WTC11 (cell line): Measurements from ENCODE around the gene HHAT. TPM values are rescaled to one million over a fixed set of nuclear protein-coding genes. Genes with fewer than 3 reads are reported as not detected.

Experiments used
- ATAC-seq: fragments of 200-7000 bp; cut with Tn5 transposase; 2 replicates; pipeline ENCODE4 v1.10.0; 2021; ENCODE audit warnings: mild to moderate bottlenecking, moderate library complexity
- CTCF ChIA-PET: fragments of 300-600 bp; sonication (Branson Sonifier 250); formaldehyde crosslinking; loops from one replicate; lab custom pipeline; 2021; ENCODE audit warnings: antibody characterized with exemption; lab: Charles Lee
- POLR2A ChIA-PET: fragments of 350-600 bp; sonication (Branson Sonifier 250); formaldehyde crosslinking; loops from one replicate; lab custom pipeline; 2021; ENCODE audit warnings: antibody characterized with exemption; lab: Charles Lee
- DNase-seq: peaks from one replicate; pipeline ENCODE4 v3.0.0; 2021; ENCODE audit warnings: low spot score
- H3K27ac Mint-ChIP-seq: 2 replicates; pipeline ENCODE4 v1.8.0; 2021; ENCODE audit warnings: mixed read lengths
- H3K27me3 Mint-ChIP-seq: 2 replicates; pipeline ENCODE4 v1.8.0; 2021; ENCODE audit warnings: low read depth, mild to moderate bottlenecking, moderate library complexity, mixed read lengths
- H3K36me3 Mint-ChIP-seq: 2 replicates; pipeline ENCODE4 v1.8.0; 2021; ENCODE audit warnings: mixed read lengths
- H3K4me1 Mint-ChIP-seq: 2 replicates; pipeline ENCODE4 v1.8.0; 2022; ENCODE audit warnings: mixed read lengths
- H3K4me3 Mint-ChIP-seq: 2 replicates; pipeline ENCODE4 v1.8.0; 2021; ENCODE audit warnings: mild to moderate bottlenecking, moderate library complexity, mixed read lengths
- H3K9me3 Mint-ChIP-seq: 2 replicates; pipeline ENCODE4 v1.8.0; 2021; ENCODE audit warnings: mixed read lengths
- CBFB ChIP-seq: sonication (generic); formaldehyde crosslinking; IDR thresholded peaks from 2 replicates; pipeline ENCODE4 v1.8.1; 2022; ENCODE audit warnings: mild to moderate bottlenecking, low read depth, missing genetic modification reagents
- CREB1 ChIP-seq: sonication (generic); formaldehyde crosslinking; IDR thresholded peaks from 2 replicates; pipeline ENCODE4 v1.8.0; 2023; ENCODE audit warnings: mild to moderate bottlenecking, missing genetic modification reagents
- ESRRA ChIP-seq: sonication (generic); formaldehyde crosslinking; IDR thresholded peaks from 2 replicates; pipeline ENCODE4 v1.8.1; 2022; ENCODE audit warnings: mild to moderate bottlenecking, missing genetic modification reagents, borderline replicate concordance
- IRF2 ChIP-seq: sonication (generic); formaldehyde crosslinking; IDR thresholded peaks from 2 replicates; pipeline ENCODE4 v1.8.0; 2022; ENCODE audit warnings: low read depth, missing genetic modification reagents, borderline replicate concordance
- JUN ChIP-seq: sonication (generic); formaldehyde crosslinking; IDR thresholded peaks from 2 replicates; pipeline ENCODE4 v1.8.0; 2023; ENCODE audit warnings: mild to moderate bottlenecking, missing genetic modification reagents
- KAT7 ChIP-seq: sonication (generic); formaldehyde crosslinking; IDR thresholded peaks from 2 replicates; pipeline ENCODE4 v1.8.1; 2023; ENCODE audit warnings: missing genetic modification reagents, mild to moderate bottlenecking, borderline replicate concordance
- NFATC4 ChIP-seq: fragments of 250-450 bp; sonication (Bioruptor Pico); IDR thresholded peaks from 2 replicates; pipeline ENCODE4 v1.9.0; 2021; ENCODE audit warnings: mild to moderate bottlenecking
- ZNF232 ChIP-seq: sonication (generic); formaldehyde crosslinking; IDR thresholded peaks from 2 replicates; pipeline ENCODE4 v1.8.0; 2022; ENCODE audit warnings: mild to moderate bottlenecking, missing genetic modification reagents
- ZNF263 ChIP-seq: sonication (generic); formaldehyde crosslinking; IDR thresholded peaks from 2 replicates; pipeline ENCODE4 v1.8.1; 2022; ENCODE audit warnings: low read depth, mild to moderate bottlenecking, moderate library complexity, missing genetic modification reagents
- ZNF671 ChIP-seq: fragments of 250-450 bp; sonication (Bioruptor Pico); IDR thresholded peaks from 2 replicates; pipeline ENCODE4 v1.8.0; 2021; ENCODE audit warnings: mild to moderate bottlenecking
- total RNA-seq: library from RNA; stranded (reverse); gene quantifications from 3 replicates; pipeline ENCODE4 v1.2.3, GENCODE V29; 2021
- TF ChIP-seq, protein P1 (sequence below): fragments of 250-450 bp; sonication (Bioruptor Pico); IDR thresholded peaks from 2 replicates; pipeline ENCODE4 v1.9.0; 2021; ENCODE audit warnings: mild to moderate bottlenecking
- TF ChIP-seq, protein P2 (sequence below): sonication (generic); formaldehyde crosslinking; IDR thresholded peaks from 2 replicates; pipeline ENCODE4 v1.8.1; 2023; ENCODE audit warnings: mild to moderate bottlenecking, missing genetic modification reagents, moderate library complexity
- TF ChIP-seq, protein P3 (sequence below): sonication (generic); formaldehyde crosslinking; IDR thresholded peaks from 2 replicates; pipeline ENCODE4 v1.8.1; 2022; ENCODE audit warnings: mild to moderate bottlenecking, moderate library complexity, missing genetic modification reagents
- TF ChIP-seq, protein P4 (sequence below): sonication (generic); formaldehyde crosslinking; IDR thresholded peaks from 2 replicates; pipeline ENCODE4 v1.8.0; 2023; ENCODE audit warnings: missing genetic modification reagents, mild to moderate bottlenecking, borderline replicate concordance
- TF ChIP-seq, protein P5 (sequence below): sonication (generic); formaldehyde crosslinking; IDR thresholded peaks from 2 replicates; pipeline ENCODE4 v1.8.1; 2022; ENCODE audit warnings: low read depth, missing genetic modification reagents, borderline replicate concordance
- TF ChIP-seq, protein P6 (sequence below): sonication (generic); formaldehyde crosslinking; IDR thresholded peaks from 2 replicates; pipeline ENCODE4 v1.8.0; 2022; ENCODE audit warnings: mild to moderate bottlenecking, missing genetic modification reagents
- TF ChIP-seq, protein P7 (sequence below): sonication (generic); formaldehyde crosslinking; conservative IDR thresholded peaks from 2 replicates; pipeline ENCODE4 v1.8.1; 2022; ENCODE audit warnings: mild to moderate bottlenecking, missing genetic modification reagents

The HHAT gene
- total RNA-seq, 1 experiment from 2014 or later: 0.39 TPM

DNA sequence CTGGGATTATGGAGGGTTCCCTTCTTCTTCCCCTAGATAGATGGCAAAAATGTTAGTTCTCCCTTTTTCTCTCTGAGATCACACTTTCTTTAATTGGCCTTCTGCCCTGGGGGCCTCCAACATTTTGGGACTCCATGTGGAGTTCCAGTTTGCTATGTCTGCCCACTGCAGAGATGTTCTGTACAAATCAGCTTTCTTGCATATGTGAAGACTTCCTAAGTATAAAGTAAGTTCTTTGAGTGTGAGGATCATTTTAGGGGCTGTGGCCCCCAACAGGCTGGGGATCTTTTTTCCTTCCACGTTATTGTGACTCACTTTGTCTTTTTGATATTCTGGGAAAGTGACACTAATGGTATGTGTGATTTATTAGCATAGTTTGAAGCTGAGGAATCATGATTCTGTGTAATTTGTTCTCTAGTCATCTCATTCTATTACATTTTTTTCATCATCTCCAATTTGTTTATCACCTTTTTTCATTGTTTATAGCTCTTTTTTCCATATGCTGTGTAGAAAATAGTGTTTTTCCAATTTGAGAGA, 48.2 kb downstream of the HHAT start:
- Mint-ChIP-seq H3K4me3 (no peak overlapping the region), H3K27ac (no peak overlapping the region), H3K27me3 (peaks cover 18% of the 10 kb centered on the region), H3K36me3 (no peaks in the 10 kb centered on the region), H3K9me3 (no peaks in the 10 kb centered on the region), H3K4me1 (peaks cover 37% of the 10 kb centered on the region)
- DNase-seq (no peak), ATAC-seq (no peak)
- ChIA-PET CTCF (interaction anchor here (1.1 kb wide), 2 partner anchors 15 to 30 kb away, joined by 3 to 4 read pairs; no protein-coding TSS in a partner anchor), POLR2A (no interaction called here)
- TF ChIP-seq, protein P1, sequence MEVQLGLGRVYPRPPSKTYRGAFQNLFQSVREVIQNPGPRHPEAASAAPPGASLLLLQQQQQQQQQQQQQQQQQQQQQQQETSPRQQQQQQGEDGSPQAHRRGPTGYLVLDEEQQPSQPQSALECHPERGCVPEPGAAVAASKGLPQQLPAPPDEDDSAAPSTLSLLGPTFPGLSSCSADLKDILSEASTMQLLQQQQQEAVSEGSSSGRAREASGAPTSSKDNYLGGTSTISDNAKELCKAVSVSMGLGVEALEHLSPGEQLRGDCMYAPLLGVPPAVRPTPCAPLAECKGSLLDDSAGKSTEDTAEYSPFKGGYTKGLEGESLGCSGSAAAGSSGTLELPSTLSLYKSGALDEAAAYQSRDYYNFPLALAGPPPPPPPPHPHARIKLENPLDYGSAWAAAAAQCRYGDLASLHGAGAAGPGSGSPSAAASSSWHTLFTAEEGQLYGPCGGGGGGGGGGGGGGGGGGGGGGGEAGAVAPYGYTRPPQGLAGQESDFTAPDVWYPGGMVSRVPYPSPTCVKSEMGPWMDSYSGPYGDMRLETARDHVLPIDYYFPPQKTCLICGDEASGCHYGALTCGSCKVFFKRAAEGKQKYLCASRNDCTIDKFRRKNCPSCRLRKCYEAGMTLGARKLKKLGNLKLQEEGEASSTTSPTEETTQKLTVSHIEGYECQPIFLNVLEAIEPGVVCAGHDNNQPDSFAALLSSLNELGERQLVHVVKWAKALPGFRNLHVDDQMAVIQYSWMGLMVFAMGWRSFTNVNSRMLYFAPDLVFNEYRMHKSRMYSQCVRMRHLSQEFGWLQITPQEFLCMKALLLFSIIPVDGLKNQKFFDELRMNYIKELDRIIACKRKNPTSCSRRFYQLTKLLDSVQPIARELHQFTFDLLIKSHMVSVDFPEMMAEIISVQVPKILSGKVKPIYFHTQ: no peak
- TF ChIP-seq, protein P2, sequence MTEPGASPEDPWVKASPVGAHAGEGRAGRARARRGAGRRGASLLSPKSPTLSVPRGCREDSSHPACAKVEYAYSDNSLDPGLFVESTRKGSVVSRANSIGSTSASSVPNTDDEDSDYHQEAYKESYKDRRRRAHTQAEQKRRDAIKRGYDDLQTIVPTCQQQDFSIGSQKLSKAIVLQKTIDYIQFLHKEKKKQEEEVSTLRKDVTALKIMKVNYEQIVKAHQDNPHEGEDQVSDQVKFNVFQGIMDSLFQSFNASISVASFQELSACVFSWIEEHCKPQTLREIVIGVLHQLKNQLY (CRISPR knock-in tag): no peak
- TF ChIP-seq ZNF232 (CRISPR knock-in tag) (no peak), KAT7 (CRISPR knock-in tag) (no peak), ZNF671 (CRISPR knock-in tag) (no peak), ZNF263 (CRISPR knock-in tag) (no peak), NFATC4 (CRISPR knock-in tag) (no peak), JUN (CRISPR knock-in tag) (no peak), CBFB (CRISPR knock-in tag) (no peak)
- TF ChIP-seq, protein P3, sequence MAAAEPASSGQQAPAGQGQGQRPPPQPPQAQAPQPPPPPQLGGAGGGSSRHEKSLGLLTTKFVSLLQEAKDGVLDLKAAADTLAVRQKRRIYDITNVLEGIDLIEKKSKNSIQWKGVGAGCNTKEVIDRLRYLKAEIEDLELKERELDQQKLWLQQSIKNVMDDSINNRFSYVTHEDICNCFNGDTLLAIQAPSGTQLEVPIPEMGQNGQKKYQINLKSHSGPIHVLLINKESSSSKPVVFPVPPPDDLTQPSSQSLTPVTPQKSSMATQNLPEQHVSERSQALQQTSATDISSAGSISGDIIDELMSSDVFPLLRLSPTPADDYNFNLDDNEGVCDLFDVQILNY: no peak
- TF ChIP-seq, protein P4, sequence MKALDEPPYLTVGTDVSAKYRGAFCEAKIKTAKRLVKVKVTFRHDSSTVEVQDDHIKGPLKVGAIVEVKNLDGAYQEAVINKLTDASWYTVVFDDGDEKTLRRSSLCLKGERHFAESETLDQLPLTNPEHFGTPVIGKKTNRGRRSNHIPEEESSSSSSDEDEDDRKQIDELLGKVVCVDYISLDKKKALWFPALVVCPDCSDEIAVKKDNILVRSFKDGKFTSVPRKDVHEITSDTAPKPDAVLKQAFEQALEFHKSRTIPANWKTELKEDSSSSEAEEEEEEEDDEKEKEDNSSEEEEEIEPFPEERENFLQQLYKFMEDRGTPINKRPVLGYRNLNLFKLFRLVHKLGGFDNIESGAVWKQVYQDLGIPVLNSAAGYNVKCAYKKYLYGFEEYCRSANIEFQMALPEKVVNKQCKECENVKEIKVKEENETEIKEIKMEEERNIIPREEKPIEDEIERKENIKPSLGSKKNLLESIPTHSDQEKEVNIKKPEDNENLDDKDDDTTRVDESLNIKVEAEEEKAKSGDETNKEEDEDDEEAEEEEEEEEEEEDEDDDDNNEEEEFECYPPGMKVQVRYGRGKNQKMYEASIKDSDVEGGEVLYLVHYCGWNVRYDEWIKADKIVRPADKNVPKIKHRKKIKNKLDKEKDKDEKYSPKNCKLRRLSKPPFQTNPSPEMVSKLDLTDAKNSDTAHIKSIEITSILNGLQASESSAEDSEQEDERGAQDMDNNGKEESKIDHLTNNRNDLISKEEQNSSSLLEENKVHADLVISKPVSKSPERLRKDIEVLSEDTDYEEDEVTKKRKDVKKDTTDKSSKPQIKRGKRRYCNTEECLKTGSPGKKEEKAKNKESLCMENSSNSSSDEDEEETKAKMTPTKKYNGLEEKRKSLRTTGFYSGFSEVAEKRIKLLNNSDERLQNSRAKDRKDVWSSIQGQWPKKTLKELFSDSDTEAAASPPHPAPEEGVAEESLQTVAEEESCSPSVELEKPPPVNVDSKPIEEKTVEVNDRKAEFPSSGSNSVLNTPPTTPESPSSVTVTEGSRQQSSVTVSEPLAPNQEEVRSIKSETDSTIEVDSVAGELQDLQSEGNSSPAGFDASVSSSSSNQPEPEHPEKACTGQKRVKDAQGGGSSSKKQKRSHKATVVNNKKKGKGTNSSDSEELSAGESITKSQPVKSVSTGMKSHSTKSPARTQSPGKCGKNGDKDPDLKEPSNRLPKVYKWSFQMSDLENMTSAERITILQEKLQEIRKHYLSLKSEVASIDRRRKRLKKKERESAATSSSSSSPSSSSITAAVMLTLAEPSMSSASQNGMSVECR: no peak
- TF ChIP-seq, protein P5, sequence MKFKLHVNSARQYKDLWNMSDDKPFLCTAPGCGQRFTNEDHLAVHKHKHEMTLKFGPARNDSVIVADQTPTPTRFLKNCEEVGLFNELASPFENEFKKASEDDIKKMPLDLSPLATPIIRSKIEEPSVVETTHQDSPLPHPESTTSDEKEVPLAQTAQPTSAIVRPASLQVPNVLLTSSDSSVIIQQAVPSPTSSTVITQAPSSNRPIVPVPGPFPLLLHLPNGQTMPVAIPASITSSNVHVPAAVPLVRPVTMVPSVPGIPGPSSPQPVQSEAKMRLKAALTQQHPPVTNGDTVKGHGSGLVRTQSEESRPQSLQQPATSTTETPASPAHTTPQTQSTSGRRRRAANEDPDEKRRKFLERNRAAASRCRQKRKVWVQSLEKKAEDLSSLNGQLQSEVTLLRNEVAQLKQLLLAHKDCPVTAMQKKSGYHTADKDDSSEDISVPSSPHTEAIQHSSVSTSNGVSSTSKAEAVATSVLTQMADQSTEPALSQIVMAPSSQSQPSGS (CRISPR knock-in tag): no peak

DNA sequence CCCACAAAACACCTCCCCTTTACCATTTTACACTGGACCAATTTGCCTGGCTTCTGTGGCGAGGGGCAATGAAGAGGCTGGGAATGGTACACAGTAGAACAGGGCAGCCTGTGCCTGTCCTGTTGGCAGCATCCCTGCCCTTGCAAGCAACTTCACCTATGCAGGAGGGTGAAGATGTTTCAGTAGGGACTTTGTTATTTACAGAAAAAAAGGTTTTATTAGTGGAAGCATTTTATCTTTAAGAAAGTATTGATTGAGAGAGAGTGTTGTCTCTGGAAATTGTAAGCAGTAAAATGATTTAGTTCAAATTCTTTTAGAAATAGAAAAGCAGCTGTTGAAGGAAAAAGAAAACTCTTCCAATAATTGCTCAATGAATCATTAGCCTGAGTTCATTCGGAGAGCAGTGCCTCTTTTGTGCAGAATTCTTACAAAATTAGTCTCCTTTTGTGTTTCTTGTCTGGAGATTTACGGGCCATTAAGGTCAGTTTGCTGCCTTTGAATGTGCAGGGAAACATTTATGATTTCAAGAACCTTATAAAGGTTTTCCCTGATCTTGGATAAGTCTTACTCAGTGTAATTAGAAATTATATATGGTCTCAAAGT, 49.1 kb downstream of the HHAT start:
- ChIA-PET POLR2A (no interaction called here), CTCF (no interaction called here)
- no peak for DNase-seq
- Mint-ChIP-seq H3K9me3 (no peaks in the 10 kb centered on the region), H3K27me3 (peaks cover 8% of the 10 kb centered on the region), H3K4me1 (peaks cover 28% of the 10 kb centered on the region), H3K36me3 (no peaks in the 10 kb centered on the region), H3K27ac (no peak overlapping the region), H3K4me3 (no peak overlapping the region)
- ATAC-seq: no peak
- TF ChIP-seq, protein P6, sequence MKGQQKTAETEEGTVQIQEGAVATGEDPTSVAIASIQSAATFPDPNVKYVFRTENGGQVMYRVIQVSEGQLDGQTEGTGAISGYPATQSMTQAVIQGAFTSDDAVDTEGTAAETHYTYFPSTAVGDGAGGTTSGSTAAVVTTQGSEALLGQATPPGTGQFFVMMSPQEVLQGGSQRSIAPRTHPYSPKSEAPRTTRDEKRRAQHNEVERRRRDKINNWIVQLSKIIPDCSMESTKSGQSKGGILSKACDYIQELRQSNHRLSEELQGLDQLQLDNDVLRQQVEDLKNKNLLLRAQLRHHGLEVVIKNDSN (CRISPR knock-in tag): no peak
- TF ChIP-seq, protein P1: no peak
- TF ChIP-seq ZNF232 (CRISPR knock-in tag): no peak
- no peak for TF ChIP-seq CREB1 (CRISPR knock-in tag)
- TF ChIP-seq, protein P5 (CRISPR knock-in tag): no peak
- TF ChIP-seq ESRRA (CRISPR knock-in tag): no peak
- TF ChIP-seq IRF2 (CRISPR knock-in tag): no peak
- TF ChIP-seq, protein P7, sequence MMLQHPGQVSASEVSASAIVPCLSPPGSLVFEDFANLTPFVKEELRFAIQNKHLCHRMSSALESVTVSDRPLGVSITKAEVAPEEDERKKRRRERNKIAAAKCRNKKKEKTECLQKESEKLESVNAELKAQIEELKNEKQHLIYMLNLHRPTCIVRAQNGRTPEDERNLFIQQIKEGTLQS: no peak
